ENCODE data around the gene ADORA2A. TPM values are rescaled to one million over a fixed set of nuclear protein-coding genes. Genes with fewer than 3 reads are reported as not detected.

ADORA2A gene
- total RNA-seq, 1 donor from 2014 or later, result 4.1 TPM

- ATAC-seq (ENCODE audit: poor library complexity) (no peak), DNase-seq (no peak)
- intact Hi-C loops (cut with DNase I), result no loop called here
Measured at GRCh38 chr22:24426851-24427499, 424 bp upstream of the ADORA2A start.

DNA sequence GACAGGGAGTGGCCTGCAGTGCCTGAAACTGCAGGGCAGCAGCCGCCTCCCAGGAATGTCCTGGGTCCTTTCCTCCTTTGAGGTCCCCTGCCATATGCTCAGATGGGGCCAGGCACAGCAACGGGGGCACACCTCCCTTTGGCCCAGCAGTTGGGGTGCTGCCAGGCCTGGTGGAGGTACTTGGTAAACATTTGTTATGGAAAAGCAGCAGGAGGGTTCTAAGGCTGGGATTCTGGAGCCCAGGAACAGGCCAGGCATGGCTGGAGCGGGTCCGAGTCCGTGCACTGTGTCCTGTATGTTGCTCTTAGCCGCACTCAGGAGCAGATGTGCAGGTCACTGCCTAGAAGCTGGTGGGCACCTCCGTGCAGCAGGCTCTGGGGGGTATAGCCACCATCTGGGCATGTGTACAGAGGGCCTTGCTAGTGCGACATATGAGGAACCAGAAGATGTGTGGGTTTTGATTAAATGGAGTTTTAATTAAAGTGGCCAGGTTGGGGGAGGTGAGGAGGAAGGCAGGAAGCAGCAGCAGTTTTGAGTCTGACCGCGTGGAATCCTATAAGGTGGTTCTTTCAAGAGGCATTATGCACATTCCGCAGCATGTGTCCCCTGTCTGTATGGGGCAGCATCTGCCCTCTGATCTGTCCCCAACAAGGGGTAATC, 1.5 kb downstream of the ADORA2A start:
- intact Hi-C loops (cut with DNase I), result no loop called here
- DNase-seq (no peak), ATAC-seq (ENCODE audit: poor library complexity) (no peak)

DNA sequence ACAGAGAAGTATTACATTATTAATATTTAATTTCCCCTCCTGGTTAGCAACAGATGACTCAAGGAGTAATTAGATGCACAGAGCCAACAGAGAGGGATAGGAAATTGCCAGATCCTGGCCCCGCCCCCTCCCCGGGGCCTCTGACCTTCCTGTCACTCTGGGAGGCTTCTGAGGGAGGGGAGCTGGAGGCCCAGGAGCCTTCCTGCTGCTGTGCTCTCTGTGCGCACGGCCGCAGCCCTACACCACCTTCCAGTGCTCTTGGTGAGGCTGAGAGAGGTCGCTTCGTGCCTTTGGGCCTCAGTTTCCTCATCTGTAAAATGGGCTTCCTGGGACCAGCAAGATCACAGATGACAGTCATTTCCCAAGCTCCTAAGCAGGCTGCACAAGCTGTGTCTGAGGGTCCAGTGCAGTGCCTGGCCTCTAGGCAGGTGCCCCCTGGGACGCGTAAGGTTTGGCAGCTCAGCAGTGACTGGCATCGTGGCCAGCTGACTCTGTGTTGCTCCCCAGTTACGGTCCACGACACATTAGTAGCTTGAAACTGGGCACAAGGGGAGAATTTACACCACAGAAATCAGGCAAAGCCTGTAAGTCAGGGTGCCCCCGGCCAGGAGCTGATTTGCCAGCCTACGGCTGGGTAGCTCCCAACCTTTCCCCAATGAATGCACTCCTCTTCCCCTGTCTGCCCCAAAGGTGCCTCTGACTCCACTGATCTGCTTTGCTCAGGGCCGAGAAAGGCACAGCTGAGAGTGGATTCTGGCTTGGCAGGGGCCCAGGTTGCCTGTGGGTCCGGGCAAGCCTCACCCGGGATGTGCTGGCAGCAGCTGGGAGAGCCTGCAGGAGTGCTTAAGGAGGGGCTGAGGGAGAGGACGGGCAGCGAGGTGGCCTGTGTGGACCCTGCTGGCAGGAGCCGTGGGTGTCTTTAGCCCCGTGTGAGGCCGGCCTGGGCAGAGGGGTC, 2.3 kb downstream of the ADORA2A start:
- intact Hi-C loops (cut with DNase I), result no loop called here
- peak; percentile 76 for DNase-seq

GRCh38 chr22:24430431-24431308, 3.3 kb downstream of the ADORA2A start:
- no peak for ATAC-seq (ENCODE audit: poor library complexity)
- intact Hi-C loops (cut with DNase I), result no loop called here
- DNase-seq, result no peak

More for the DNA sequence above, 2.3 kb downstream of the ADORA2A start:
- ATAC-seq (ENCODE audit: poor library complexity), result peak; percentile 16

GRCh38 chr22:24431309-24432034, 4.1 kb downstream of the ADORA2A start:
- DNase-seq (no peak), ATAC-seq (ENCODE audit: poor library complexity) (no peak)
- intact Hi-C loops (cut with DNase I), result no loop called here

DNA sequence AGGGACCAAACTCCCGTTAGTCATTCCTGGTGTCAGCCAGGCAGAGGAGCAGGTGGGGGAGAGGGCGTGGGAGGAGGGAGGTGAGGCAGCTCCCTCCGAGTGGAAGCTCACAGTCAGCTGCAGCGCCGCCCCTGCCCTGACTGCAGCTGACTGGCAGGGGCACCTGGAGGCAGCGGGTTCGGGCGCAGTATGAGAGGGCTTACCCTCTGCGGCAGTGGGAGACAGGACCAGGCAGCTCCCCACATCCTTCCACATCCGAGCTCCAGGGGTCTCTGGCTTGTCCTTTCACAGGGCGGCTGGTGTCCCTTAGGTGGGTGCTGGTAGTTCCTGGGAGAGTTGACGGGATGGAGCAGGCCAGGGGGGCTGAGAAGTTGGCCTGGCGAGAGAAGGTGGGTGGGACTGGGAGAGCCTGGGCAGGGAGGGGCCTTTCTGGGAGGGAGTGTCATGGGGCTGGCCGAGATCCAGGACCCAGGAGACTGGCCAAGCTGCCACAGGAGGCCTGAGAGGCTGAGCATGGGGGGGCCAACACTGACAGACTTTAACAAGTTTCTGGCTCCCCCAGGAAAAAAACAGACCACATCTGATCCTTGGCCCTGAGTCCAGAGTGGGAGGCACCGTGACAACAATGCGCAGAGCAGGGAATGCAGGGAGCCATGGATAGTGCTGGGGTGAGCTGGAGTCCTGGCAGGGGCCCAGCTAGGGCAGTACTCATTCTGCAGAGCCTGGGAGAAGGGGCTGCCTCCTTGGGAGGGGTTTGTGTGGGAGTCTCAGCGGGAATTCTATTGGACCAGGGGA, 4.9 kb downstream of the ADORA2A start:
- intact Hi-C loops (cut with DNase I), result no loop called here

DNA sequence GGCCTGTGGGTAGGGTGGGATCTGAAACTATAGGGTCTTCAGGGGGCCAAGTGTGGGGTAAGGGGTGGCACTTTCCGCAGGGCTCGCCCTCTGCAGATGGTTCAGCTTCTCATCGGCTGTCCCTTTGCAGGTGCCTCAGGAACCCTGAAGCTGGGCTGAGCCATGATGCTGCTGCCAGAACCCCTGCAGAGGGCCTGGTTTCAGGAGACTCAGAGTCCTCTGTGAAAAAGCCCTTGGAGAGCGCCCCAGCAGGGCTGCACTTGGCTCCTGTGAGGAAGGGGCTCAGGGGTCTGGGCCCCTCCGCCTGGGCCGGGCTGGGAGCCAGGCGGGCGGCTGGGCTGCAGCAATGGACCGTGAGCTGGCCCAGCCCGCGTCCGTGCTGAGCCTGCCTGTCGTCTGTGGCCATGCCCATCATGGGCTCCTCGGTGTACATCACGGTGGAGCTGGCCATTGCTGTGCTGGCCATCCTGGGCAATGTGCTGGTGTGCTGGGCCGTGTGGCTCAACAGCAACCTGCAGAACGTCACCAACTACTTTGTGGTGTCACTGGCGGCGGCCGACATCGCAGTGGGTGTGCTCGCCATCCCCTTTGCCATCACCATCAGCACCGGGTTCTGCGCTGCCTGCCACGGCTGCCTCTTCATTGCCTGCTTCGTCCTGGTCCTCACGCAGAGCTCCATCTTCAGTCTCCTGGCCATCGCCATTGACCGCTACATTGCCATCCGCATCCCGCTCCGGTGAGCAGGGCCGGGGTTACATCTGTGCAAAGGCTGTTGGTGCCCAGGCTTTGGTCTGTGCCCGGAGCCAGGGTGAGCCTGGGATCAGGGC, 5.8 kb downstream of the ADORA2A start:
- intact Hi-C loops (cut with DNase I), result no loop called here
- no peak for ATAC-seq (ENCODE audit: poor library complexity)
- no peak for DNase-seq

More for the DNA sequence above, 4.9 kb downstream of the ADORA2A start:
- DNase-seq (peak; percentile 83), ATAC-seq (ENCODE audit: poor library complexity) (peak; percentile 59)

DNA sequence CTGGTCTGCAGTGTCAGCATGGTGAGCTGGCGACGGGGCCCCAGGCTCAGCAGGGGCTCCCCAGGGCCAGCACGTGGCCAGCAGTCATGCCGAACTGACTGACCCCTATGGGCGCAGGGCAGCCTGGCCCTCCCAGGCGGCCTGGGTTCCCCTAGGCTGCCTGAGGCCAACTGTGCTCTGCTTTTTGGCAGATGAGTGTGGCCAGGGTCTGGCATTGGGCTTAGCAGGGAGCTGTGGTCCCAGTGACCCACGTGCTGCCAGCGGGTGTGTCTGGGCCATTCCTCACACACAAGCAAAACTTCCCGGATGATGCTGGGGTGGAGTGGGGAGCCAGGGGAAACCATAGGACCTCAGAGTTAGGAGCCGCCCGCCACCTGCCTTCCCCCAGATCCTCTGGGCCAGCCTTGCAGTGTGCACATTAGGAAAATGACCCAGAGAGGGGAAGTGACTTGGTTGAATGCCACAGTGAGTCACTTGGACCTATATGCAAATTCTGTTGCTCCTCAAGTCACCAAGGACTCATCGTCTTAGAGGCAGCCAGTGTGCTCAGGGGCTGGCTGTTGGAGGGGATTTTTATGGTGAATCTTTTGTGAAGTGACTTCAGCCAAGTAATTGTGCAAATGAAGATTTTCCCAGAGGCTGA, 6.5 kb downstream of the ADORA2A start:
- DNase-seq (no peak), ATAC-seq (ENCODE audit: poor library complexity) (no peak)
- intact Hi-C loops (cut with DNase I), result no loop called here

- no peak for DNase-seq
- ATAC-seq (ENCODE audit: poor library complexity), result peak; percentile 7
- intact Hi-C loops (cut with DNase I), result no loop called here
Measured at GRCh38 chr22:24434471-24435322, 7.3 kb downstream of the ADORA2A start.

DNA sequence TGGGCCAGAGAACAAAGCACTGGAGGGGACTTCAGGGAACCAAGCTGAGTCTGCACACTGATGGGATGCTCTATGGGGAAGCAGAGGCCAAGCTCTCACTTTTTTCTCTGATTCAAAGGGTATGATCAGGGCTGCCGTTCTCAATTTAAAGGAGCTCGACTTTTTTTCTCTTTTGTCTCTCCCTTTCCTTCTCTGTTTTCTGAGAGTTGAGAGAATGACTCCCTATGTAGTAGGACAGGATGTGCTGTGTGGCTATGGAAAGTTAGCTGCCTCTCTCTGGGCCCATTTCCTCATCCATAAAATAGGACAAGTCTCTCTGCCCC, 7.9 kb downstream of the ADORA2A start:
- DNase-seq (no peak), ATAC-seq (ENCODE audit: poor library complexity) (no peak)
- intact Hi-C loops (cut with DNase I), result no loop called here

DNA sequence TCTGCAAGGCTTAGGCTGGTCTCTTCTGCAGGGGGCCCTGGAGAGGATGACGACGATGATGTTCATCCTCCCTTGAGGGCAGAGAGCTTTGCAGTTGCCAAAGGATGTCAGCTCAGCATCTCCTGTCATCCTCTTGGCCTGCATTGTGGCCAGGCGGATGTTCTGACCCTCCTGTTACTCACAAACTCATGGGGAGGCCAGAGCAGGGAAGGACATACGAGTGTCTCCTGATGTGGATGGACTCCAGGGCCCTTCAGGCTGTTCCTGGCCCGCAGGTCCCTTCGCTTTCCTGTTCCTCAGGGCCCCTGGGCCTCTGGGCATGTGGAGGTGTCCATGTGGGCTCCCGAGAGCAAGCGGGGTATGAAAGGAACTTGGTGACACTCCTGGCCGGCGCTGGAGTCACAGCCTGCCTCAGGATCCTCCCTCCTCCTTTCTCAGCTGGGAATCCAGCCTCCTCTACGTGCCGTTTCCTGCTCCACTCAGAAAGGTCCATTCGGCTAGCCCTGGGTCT, 8.5 kb downstream of the ADORA2A start:
- intact Hi-C loops (cut with DNase I), result no loop called here
- DNase-seq (no peak), ATAC-seq (ENCODE audit: poor library complexity) (peak; percentile 6)

DNA sequence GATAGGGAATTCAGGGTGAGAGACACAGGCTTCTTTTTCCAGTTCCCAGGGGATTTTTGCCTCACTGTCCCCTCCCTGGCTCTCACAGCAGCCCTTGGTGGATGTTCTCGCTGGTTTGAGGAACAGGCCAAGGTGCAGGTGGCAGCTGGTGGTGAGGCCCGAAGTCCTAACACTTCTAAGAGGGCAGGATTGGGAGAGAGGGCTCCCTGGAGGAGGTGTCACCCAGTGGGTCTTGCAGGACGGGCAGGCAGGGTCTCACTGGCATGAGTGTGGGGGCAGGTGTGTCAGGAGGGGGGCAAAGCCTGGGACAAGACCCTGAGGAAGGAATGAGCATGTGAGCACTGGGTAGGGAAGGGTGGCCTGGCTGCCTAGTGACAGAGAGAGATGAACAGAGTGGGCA, 9.2 kb downstream of the ADORA2A start:
- no peak for ATAC-seq (ENCODE audit: poor library complexity)
- intact Hi-C loops (cut with DNase I), result no loop called here
- no peak for DNase-seq

GRCh38 chr22:24437091-24437490, 9.7 kb downstream of the ADORA2A start:
- no peak for ATAC-seq (ENCODE audit: poor library complexity)
- intact Hi-C loops (cut with DNase I), result no loop called here

DNA sequence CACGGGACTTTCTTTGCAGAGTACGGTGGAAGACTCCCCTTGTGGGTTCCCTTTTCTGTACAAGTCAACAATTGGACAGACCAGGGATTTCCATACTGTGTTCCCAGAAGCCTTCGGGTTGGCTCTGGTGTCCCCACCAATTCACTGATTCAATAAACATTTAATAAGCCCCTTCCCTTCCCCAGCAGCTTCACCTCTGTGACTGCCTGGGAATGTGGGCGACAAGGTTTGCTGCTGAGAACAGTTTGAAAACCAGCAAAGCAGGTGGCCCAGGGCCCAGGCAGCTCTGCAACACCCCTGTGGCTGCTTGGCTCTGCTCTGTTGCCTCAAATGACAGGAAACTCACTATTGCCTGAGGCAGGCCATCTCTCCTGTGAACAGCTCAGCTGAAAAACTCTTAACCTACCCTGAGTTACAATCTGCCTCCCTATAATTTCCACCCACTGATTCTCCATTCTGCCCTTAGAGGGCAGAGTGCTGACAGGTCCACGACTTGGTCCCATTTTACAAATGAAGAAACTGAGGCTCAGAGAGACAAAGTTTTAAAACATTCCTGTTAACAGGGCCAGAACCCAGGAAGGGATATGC, 10.4 kb downstream of the ADORA2A start:
- intact Hi-C loops (cut with DNase I), result no loop called here
- no peak for ATAC-seq (ENCODE audit: poor library complexity)
- no peak for DNase-seq

More at GRCh38 chr22:24437091-24437490, 9.7 kb downstream of the ADORA2A start:
- DNase-seq, result no peak
